Measurements from ENCODE around the gene TNXB. TPM values are rescaled to one million over a fixed set of nuclear protein-coding genes. Genes with fewer than 3 reads are reported as not detected.

The TNXB gene
- total RNA-seq, 2 donors from 2014 or later, result 138 to 210 TPM

DNA sequence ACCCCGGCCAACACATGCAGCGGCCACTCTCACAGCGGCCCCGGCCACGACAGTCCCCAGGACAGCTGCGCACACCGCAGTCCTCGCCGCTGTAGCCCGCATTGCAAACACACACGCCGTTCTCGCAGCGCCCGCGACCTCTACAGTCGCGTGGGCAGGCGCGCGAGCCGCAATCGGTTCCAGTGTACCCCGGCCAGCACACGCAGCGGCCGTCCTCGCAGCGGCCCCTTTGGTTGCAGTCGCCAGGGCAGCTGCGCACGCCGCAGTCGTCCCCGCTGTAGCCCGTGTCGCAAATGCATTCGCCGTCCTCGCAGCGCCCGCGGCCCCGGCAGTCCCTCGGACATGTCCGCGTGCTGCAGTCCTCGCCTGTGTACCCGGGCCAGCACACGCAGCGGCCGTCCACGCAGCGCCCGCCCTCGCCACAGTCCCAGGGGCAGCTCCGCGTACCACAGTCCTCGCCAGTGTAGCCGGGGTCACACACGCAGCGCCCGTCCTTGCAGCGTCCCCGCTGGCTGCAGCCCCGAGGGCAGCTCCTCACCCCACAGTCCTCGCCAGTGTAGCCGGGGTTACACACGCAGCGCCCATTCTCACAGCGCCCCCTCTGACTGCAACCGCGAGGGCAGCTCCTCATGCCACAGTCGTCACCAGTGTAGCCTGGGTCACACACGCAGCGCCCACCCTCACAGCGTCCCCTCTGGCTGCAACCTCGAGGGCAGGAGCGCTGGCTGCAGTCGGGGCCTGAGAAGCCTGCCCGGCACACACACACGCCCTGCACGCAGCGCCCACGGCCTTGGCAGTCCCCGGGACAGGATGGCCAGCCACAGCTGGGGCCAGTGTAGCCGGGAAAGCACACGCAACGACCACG is 12.5 kb downstream of the TNXB start:
- Histone ChIP-seq H3K36me3 (peaks cover 33% of the 10 kb centered on the region), H3K4me3 (peak overlapping the region in 1 of 2 donors; percentile 28), H3K9me3 (no peaks in the 10 kb centered on the region), H3K4me1 (peaks cover 0 to 42% of the 10 kb centered on the region in 2 donors), H3K27me3 (no peaks in the 10 kb centered on the region), H3K27ac (no peak overlapping the region)
- no peak for DNase-seq (ENCODE audit: low spot score)
- TF ChIP-seq, protein P1, sequence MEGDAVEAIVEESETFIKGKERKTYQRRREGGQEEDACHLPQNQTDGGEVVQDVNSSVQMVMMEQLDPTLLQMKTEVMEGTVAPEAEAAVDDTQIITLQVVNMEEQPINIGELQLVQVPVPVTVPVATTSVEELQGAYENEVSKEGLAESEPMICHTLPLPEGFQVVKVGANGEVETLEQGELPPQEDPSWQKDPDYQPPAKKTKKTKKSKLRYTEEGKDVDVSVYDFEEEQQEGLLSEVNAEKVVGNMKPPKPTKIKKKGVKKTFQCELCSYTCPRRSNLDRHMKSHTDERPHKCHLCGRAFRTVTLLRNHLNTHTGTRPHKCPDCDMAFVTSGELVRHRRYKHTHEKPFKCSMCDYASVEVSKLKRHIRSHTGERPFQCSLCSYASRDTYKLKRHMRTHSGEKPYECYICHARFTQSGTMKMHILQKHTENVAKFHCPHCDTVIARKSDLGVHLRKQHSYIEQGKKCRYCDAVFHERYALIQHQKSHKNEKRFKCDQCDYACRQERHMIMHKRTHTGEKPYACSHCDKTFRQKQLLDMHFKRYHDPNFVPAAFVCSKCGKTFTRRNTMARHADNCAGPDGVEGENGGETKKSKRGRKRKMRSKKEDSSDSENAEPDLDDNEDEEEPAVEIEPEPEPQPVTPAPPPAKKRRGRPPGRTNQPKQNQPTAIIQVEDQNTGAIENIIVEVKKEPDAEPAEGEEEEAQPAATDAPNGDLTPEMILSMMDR (IDR thresholded peaks at IDR 0.05), result no peak

DNA sequence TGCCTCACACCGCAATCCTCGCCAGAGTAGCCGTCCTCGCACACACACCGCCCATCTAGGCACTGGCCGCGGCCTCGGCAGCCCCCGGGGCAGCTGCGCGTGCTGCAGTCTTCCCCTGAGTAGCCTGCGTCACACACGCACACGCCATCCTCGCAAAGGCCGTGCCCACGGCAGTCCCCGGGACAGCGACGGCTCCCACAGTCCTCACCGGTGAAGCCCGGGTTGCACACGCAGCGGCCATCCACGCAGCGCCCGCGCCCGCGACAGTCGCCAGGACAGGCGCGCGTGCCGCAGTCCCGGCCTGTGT is 13.1 kb downstream of the TNXB start:
- peak overlapping the region in 1 of 2 donors; percentile 28 for H3K4me3 ChIP-seq

DNA sequence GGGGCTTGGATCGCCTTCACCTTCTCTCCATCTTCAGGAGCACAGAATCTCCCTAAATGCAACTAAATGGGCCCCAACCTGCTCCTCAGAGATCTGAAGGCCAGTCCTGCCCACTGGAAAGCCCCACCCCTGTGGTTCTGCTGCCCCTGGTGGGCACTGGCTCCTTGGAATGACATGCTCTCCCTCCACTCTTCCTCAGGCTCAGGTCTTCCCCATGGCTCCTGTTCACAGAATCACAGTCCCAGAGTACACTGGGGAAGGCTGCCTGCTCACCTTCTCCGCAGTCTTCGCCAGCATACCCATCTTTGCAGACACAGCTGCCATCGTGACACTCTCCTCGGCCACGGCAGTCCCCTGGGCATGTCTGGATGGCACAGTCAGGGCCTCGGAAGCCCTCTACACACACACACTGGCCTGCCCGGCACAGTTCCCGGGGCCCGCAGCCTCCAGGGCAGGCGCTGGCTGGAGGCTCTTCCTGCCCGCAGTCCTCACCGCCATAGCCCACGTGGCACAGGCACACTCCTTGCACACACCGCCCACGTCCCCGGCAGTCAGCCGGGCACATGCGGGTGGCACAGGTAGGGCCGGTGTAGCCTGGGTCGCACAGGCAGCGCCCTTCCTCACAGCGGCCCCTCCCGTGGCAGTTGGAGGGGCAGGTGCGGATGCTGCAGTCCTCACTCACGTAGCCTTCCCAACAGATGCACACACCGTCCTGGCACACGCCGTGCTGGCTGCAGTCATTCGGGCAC is 13.6 kb downstream of the TNXB start:
- Histone ChIP-seq H3K4me1 (peaks cover 0 to 48% of the 10 kb centered on the region in 2 donors), H3K27ac (peak overlapping the region in 1 of 2 donors; percentile 23), H3K4me3 (no peak overlapping the region), H3K9me3 (no peaks in the 10 kb centered on the region), H3K36me3 (peaks cover 40% of the 10 kb centered on the region), H3K27me3 (no peaks in the 10 kb centered on the region)
- TF ChIP-seq, protein P1 (IDR thresholded peaks at IDR 0.05), result no peak
- DNase-seq (ENCODE audit: low spot score), result no peak

More for the DNA sequence above, 13.1 kb downstream of the TNXB start:
- H3K36me3 ChIP-seq, result peaks cover 35% of the 10 kb centered on the region
- no peaks in the 10 kb centered on the region for H3K9me3 ChIP-seq
- H3K27me3 ChIP-seq, result no peaks in the 10 kb centered on the region
- TF ChIP-seq, protein P1 (IDR thresholded peaks at IDR 0.05), result no peak
- no peak overlapping the region for H3K27ac ChIP-seq
- DNase-seq (ENCODE audit: low spot score), result no peak
- H3K4me1 ChIP-seq, result peaks cover 0 to 48% of the 10 kb centered on the region in 2 donors

DNA sequence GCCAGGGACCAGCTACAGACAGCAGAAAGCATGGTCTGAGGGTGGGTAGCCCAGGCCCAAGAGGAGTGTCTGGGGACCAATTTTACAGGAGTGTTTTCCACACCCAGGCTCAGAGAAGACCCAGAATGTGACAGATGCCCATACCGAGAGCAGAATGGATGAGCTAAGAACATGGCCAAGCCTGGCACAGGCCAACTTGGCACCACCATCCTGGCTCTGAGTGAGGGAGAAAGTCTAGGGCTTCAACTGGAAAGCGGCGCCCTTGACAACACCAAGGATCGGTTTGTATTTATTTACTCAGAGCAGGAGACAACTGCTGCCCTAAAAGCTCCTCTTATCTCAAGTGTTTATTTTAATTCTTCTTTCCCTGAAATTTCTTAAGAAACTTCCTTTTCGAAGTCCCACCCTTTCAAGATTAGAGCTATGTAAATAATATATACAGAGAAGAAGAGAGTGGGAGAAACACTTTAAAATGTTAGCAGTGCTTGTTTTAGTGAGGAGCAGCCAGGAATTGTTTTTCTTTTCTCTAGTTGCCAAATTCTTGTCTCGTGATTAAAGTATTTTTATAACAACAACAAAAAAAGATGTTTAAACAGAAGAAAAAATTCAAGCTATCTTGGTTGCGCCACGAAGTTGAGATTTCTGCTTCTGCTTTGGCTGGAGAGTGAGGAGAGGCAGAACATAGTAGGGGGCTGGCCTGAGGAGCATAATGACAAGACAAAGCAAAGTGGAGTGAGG is 16.2 kb downstream of the TNXB start:
- Histone ChIP-seq H3K4me1 (peaks cover 0 to 56% of the 10 kb centered on the region in 2 donors), H3K36me3 (peaks cover 40% of the 10 kb centered on the region), H3K4me3 (no peak overlapping the region), H3K27me3 (no peaks in the 10 kb centered on the region), H3K27ac (peak overlapping the region; percentile 73 to 82), H3K9me3 (no peaks in the 10 kb centered on the region)
- TF ChIP-seq, protein P1 (IDR thresholded peaks at IDR 0.05), result no peak
- DNase-seq (ENCODE audit: low spot score), result no peak

DNA sequence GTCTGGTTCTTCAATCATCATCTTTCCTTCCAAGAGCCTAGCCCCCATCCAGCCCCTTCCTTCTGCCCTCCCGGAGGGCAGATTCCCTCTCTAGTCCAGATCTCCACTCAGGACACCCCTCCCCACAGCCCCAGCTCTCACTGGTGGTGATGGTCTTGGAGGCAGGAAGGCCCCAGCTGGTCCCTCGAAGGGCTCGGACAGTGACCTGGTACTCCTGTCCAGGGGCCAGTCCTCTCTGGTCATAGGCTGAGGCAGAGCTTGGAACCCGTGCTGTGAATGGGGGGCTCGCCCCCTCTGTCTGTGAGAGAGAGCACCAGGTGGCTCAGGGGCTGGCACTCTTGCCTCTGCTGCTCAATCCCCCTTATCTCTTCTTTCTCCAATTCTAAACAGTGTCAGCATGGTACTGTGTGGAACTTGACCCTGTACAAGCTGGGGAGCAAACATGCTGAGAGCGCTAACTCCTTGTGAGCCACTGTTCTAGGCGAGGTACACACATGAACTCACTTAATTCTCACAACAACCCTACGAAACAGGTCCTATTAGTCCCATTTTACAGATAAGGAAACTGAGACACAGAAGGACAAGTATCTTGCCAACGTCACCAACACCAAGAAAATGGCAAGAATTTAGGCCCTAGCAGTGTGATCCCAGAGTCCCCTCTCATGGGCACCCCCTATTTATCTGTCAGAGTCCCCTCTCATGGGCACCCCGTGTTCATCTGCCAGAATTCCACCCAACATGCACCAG is 19.9 kb downstream of the TNXB start:
- no peaks in the 10 kb centered on the region for H3K9me3 ChIP-seq
- no peaks in the 10 kb centered on the region for H3K27me3 ChIP-seq
- DNase-seq (ENCODE audit: low spot score), result no peak
- TF ChIP-seq, protein P1 (IDR thresholded peaks at IDR 0.05), result no peak
- no peak overlapping the region for H3K4me3 ChIP-seq
- H3K27ac ChIP-seq, result peak overlapping the region; percentile 2 to 79
- peaks cover 31% of the 10 kb centered on the region for H3K36me3 ChIP-seq
- H3K4me1 ChIP-seq, result peaks cover 0 to 50% of the 10 kb centered on the region in 2 donors
